ENCODE data around the gene ACSL4.

DNA sequence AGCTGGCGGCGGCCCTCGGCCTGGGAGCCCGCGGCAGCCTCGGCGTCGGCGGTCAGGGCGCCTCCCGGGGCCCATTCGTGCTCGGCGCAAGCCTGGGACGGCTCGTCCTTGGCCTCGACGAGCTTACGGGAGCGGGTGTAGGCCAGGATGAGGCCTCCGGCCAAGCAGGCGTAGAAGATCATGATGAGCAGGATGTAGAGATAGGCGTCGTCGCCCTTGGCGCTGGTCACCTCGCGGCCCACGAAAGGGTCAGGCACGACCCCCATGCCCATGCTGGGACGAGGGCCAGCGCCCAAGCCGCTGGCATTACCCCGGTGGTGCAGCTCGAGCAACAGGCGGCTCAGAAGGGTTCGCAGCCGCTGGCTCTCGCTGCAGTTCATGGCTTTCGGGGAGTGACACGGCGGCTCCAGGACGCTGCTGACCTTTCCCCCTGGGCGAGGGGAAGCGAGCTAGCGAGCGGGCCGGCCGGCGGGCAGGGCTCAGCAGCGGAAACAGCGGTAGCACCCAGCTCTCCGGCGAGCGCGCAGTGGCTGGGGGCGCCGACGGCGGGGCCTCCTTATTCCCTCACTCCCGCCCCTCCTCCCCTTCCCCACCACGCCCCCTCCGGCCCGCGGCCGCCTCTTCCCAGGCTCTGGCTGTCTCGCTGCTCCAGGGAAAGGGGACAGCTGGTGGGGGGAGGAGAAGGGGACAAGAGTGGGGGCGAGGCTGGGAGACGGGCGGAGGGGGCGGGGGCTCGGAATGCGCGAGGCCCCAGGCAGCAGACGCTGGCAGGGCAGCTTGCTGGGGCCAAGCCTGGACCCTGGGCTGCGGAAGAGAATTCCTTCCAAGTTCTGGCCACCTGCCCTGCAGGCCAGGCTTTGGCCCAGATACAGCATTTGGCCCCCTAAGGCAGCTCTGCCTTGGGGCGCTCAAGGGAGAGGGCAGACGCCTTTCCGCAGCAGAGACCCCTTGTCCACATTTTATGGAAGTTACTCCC is 108.1 kb downstream of the ACSL4 start, which contains the start of gene KCNE5:
- TF ChIP-seq, protein P1, sequence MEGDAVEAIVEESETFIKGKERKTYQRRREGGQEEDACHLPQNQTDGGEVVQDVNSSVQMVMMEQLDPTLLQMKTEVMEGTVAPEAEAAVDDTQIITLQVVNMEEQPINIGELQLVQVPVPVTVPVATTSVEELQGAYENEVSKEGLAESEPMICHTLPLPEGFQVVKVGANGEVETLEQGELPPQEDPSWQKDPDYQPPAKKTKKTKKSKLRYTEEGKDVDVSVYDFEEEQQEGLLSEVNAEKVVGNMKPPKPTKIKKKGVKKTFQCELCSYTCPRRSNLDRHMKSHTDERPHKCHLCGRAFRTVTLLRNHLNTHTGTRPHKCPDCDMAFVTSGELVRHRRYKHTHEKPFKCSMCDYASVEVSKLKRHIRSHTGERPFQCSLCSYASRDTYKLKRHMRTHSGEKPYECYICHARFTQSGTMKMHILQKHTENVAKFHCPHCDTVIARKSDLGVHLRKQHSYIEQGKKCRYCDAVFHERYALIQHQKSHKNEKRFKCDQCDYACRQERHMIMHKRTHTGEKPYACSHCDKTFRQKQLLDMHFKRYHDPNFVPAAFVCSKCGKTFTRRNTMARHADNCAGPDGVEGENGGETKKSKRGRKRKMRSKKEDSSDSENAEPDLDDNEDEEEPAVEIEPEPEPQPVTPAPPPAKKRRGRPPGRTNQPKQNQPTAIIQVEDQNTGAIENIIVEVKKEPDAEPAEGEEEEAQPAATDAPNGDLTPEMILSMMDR (IDR thresholded peaks at IDR 0.05 in 2 of 3, conservative IDR thresholded peaks at IDR 0.05 in 1 of 3; ENCODE audit: insufficient read depth in 2 of 3, low read depth in 1 of 3, low read length in 3 of 3), result no peak
- TF ChIP-seq EP300 (IDR thresholded peaks at IDR 0.05; ENCODE audit: low read length) (no peak), SREBF2 (CRISPR knock-in tag; IDR thresholded peaks at IDR 0.05) (no peak), NFIC (IDR thresholded peaks at IDR 0.05) (no peak), NRF1 (conservative IDR thresholded peaks at IDR 0.05 in 1 of 2, IDR thresholded peaks at IDR 0.05 in 1 of 2) (no peak), SP2 (IDR thresholded peaks at IDR 0.05; ENCODE audit: extremely low read depth, low read depth, low read length, poor library complexity, severe bottlenecking) (no peak), OTX1 (CRISPR knock-in tag; IDR thresholded peaks at IDR 0.05) (no peak), SMC3 (conservative IDR thresholded peaks at IDR 0.05; ENCODE audit: insufficient read depth, low read depth, low read length) (no peak)
- TF ChIP-seq, protein P2, sequence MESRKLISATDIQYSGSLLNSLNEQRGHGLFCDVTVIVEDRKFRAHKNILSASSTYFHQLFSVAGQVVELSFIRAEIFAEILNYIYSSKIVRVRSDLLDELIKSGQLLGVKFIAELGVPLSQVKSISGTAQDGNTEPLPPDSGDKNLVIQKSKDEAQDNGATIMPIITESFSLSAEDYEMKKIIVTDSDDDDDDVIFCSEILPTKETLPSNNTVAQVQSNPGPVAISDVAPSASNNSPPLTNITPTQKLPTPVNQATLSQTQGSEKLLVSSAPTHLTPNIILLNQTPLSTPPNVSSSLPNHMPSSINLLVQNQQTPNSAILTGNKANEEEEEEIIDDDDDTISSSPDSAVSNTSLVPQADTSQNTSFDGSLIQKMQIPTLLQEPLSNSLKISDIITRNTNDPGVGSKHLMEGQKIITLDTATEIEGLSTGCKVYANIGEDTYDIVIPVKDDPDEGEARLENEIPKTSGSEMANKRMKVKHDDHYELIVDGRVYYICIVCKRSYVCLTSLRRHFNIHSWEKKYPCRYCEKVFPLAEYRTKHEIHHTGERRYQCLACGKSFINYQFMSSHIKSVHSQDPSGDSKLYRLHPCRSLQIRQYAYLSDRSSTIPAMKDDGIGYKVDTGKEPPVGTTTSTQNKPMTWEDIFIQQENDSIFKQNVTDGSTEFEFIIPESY (CRISPR knock-in tag; IDR thresholded peaks at IDR 0.05), result no peak
- TF ChIP-seq, protein P3, sequence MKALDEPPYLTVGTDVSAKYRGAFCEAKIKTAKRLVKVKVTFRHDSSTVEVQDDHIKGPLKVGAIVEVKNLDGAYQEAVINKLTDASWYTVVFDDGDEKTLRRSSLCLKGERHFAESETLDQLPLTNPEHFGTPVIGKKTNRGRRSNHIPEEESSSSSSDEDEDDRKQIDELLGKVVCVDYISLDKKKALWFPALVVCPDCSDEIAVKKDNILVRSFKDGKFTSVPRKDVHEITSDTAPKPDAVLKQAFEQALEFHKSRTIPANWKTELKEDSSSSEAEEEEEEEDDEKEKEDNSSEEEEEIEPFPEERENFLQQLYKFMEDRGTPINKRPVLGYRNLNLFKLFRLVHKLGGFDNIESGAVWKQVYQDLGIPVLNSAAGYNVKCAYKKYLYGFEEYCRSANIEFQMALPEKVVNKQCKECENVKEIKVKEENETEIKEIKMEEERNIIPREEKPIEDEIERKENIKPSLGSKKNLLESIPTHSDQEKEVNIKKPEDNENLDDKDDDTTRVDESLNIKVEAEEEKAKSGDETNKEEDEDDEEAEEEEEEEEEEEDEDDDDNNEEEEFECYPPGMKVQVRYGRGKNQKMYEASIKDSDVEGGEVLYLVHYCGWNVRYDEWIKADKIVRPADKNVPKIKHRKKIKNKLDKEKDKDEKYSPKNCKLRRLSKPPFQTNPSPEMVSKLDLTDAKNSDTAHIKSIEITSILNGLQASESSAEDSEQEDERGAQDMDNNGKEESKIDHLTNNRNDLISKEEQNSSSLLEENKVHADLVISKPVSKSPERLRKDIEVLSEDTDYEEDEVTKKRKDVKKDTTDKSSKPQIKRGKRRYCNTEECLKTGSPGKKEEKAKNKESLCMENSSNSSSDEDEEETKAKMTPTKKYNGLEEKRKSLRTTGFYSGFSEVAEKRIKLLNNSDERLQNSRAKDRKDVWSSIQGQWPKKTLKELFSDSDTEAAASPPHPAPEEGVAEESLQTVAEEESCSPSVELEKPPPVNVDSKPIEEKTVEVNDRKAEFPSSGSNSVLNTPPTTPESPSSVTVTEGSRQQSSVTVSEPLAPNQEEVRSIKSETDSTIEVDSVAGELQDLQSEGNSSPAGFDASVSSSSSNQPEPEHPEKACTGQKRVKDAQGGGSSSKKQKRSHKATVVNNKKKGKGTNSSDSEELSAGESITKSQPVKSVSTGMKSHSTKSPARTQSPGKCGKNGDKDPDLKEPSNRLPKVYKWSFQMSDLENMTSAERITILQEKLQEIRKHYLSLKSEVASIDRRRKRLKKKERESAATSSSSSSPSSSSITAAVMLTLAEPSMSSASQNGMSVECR (CRISPR knock-in tag; IDR thresholded peaks at IDR 0.05), result no peak
